Fibroblast of lung (primary cell): ENCODE measurements around the gene FGFBP2.

ENCODE experiments used
- CTCF ChIP-seq, 2 donors: IDR thresholded peaks in 1 of 2; conservative IDR thresholded peaks in 1 of 2; 1 replicate in 1 of 2; 2 replicates in 1 of 2; pipeline ENCODE4 v1.5.1; 2011 to 2012; ENCODE audit warnings: low read length in 2 of 2, control low read depth in 1 of 2, inconsistent platforms in 1 of 2, low read depth in 1 of 2, mild to moderate bottlenecking in 1 of 2
- EZH2 ChIP-seq: IDR thresholded peaks from 2 replicates; pipeline ENCODE4 v1.5.1; 2012; ENCODE audit warnings: low read length, control low read depth, mild to moderate bottlenecking; ENCODE audit errors: missing control alignments

GRCh38 chr4:16011173-16011572 is 48.2 kb upstream of the FGFBP2 start:
- TF ChIP-seq CTCF (conservative IDR thresholded peaks at IDR 0.05 in 1 of 2, IDR thresholded peaks at IDR 0.05 in 1 of 2; ENCODE audit: low read depth in 1 of 2, low read length in 2 of 2): no peak
- TF ChIP-seq EZH2: no peak
